Epithelial cell of proximal tubule (primary cell): ENCODE measurements around the gene EARS2. TPM values are rescaled to one million over a fixed set of nuclear protein-coding genes. Genes with fewer than 3 reads are reported as not detected.
A peak's percentile ranks its signal among the peaks of the same experiment; 100 is the strongest.

Source experiments
- DNase-seq: peaks from one replicate; pipeline ENCODE4 v3.0.0-alpha.2; 2011; ENCODE audit warnings: low read depth
- H3K4me3 ChIP-seq: 2 replicates; pipeline ENCODE4 v1.5.1; 2011; ENCODE audit warnings: low read depth, mild to moderate bottlenecking, low read length
- CTCF ChIP-seq: conservative IDR thresholded peaks from 2 replicates; pipeline ENCODE4 v1.5.1; 2012; ENCODE audit warnings: low read depth, mild to moderate bottlenecking, low read length
- total RNA-seq: library from RNA; depleted of rRNA; stranded (reverse); fragments of >200 nt; gene quantifications from 2 replicates; pipeline ENCODE4 v1.2.3, GENCODE V29; 2015

EARS2 gene
- total RNA-seq, 1 donor from 2014 or later = 39.7 TPM

- no peak overlapping the region for H3K4me3 ChIP-seq
- TF ChIP-seq CTCF = no peak
- no peak for DNase-seq
Observed at GRCh38 chr16:23501291-23501690, 55.9 kb downstream of the EARS2 start.

- no peak for DNase-seq
- no peak overlapping the region for H3K4me3 ChIP-seq
- TF ChIP-seq CTCF = no peak
Observed at GRCh38 chr16:23500862-23501225, 56.3 kb downstream of the EARS2 start.

GRCh38 chr16:23500212-23500861, 56.8 kb downstream of the EARS2 start:
- no peak for DNase-seq
- TF ChIP-seq CTCF = no peak
- H3K4me3 ChIP-seq = no peak overlapping the region

GRCh38 chr16:23499801-23500200, 57.3 kb downstream of the EARS2 start:
- no peak overlapping the region for H3K4me3 ChIP-seq
- no peak for TF ChIP-seq CTCF

GRCh38 chr16:23498863-23499262, 58.3 kb downstream of the EARS2 start:
- no peak for TF ChIP-seq CTCF
- H3K4me3 ChIP-seq = no peak overlapping the region
- DNase-seq = no peak

More at GRCh38 chr16:23499801-23500200, 57.3 kb downstream of the EARS2 start:
- no peak for DNase-seq

GRCh38 chr16:23497543-23497868, 59.6 kb downstream of the EARS2 start:
- no peak overlapping the region for H3K4me3 ChIP-seq
- no peak for TF ChIP-seq CTCF
- DNase-seq = no peak

- DNase-seq = peak; percentile 70
Observed at GRCh38 chr16:23496821-23497542, 60.2 kb downstream of the EARS2 start.

More at GRCh38 chr16:23496821-23497542, 60.2 kb downstream of the EARS2 start:
- peak overlapping the region; percentile 22 for H3K4me3 ChIP-seq
- TF ChIP-seq CTCF = no peak
